DND-41 (cell line): ENCODE measurements around the gene ZSWIM4.

Source experiments
- ATAC-seq: fragments of 200-7000 bp; cut with Tn5 transposase; 3 replicates; pipeline ENCODE4 v1.9.1; 2021; ENCODE audit warnings: low read depth; ENCODE audit not compliant: insufficient read depth
- DNase-seq: peaks from one replicate; pipeline ENCODE4 v3.0.0-alpha.2; 2020
- H2AFZ ChIP-seq: 2 replicates; pipeline ENCODE4 v1.6.0; 2012; ENCODE audit warnings: low read depth, low read length
- H3K27ac ChIP-seq: 2 replicates; pipeline ENCODE4 v1.5.1; 2012; ENCODE audit warnings: low read length, inconsistent platforms
- H3K27me3 ChIP-seq: fragments of 200-600 bp; sonication (generic); 2 replicates; pipeline ENCODE4 v1.6.0; 2012; ENCODE audit warnings: low read length, mild to moderate bottlenecking, inconsistent platforms; ENCODE audit not compliant: insufficient read depth, poor library complexity
- H3K36me3 ChIP-seq: 2 replicates; pipeline ENCODE4 v1.5.1; 2012; ENCODE audit warnings: low read length, inconsistent platforms; ENCODE audit not compliant: insufficient read depth
- H3K4me1 ChIP-seq: 2 replicates; pipeline ENCODE4 v1.5.1; 2012; ENCODE audit warnings: mild to moderate bottlenecking, low read length; ENCODE audit not compliant: insufficient read depth
- H3K4me2 ChIP-seq: 2 replicates; pipeline ENCODE4 v1.6.0; 2012; ENCODE audit warnings: mild to moderate bottlenecking, moderate library complexity, low read length, inconsistent platforms; ENCODE audit not compliant: insufficient read depth
- H3K4me3 ChIP-seq, 2 experiments: fragments of 200-600 bp in 1 of 2; shearing (Covaris generic) in 1 of 2; 2 replicates each; pipeline ENCODE4 v1.5.1; 2012 to 2016; ENCODE audit warnings: inconsistent platforms in 2 of 2, low read length in 2 of 2, mild to moderate bottlenecking in 2 of 2, low read depth in 1 of 2, moderate library complexity in 1 of 2
- H3K79me2 ChIP-seq: 2 replicates; pipeline ENCODE4 v1.6.0; 2012; ENCODE audit warnings: low read length, inconsistent platforms; ENCODE audit not compliant: insufficient read depth
- H3K9ac ChIP-seq: 2 replicates; pipeline ENCODE4 v1.6.0; 2012; ENCODE audit warnings: low read depth, mild to moderate bottlenecking, inconsistent platforms, low read length, moderate library complexity
- H3K9me3 ChIP-seq: 2 replicates; pipeline ENCODE4 v1.5.1; 2012; ENCODE audit warnings: low read length, moderate library complexity, mild to moderate bottlenecking, inconsistent platforms; ENCODE audit not compliant: insufficient read depth, severe bottlenecking
- H4K20me1 ChIP-seq: 2 replicates; pipeline ENCODE4 v1.6.0; 2012; ENCODE audit warnings: low read length; ENCODE audit not compliant: insufficient read depth
- EZH2 ChIP-seq: IDR thresholded peaks from 3 replicates; pipeline ENCODE4 v1.6.1; 2012; ENCODE audit warnings: borderline replicate concordance, low read depth, mild to moderate bottlenecking, moderate library complexity, low read length, inconsistent platforms; ENCODE audit not compliant: severe bottlenecking
- TF ChIP-seq, protein P1 (sequence below): IDR thresholded peaks from 2 replicates; pipeline ENCODE4 v1.5.1; 2012; ENCODE audit warnings: borderline replicate concordance, low read length, moderate library complexity, mild to moderate bottlenecking; ENCODE audit not compliant: poor library complexity, severe bottlenecking; ENCODE audit errors: extremely low read depth

Gene ZSWIM4

DNA sequence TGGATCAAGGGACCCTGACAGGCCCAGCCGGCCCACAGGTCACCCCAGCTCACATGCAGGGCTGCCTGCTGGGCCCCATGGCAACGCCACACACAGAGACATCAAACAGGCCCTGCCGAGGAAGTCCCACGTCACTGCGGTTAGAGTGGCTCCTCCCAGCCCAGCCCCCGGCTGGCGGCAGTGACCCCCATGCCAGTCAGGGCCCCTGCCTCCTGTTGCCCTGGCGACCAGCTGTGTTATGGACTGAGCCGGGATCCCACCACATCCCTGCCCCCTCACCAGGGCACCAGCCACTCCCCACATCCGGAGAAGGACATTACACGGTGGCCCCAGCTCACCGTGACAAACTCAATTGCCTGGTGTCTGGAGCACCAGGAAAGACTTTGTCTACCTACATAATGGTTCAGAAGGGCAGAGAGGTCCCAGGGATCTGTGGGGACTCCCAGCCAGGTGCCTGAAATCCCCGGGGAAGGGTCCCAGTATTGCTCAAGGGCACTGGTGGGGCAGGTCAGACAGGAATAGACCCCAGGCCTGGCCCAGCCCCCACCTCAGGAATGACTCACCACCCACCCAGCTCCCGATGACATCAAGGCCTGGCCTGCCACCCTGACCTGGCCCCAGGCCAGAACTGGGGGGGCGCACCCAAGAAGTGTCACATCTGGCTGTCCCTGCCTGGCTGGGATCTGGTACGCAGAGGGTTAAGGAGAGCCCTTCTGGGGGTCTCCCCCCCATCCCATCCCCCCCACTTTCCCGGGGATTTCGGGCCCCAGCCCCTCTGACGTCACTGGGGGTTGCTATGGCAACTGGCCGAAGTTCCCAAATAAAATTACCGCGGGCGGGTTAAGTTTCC is 51.5 kb downstream of the ZSWIM4 start:
- TF ChIP-seq, protein P1, sequence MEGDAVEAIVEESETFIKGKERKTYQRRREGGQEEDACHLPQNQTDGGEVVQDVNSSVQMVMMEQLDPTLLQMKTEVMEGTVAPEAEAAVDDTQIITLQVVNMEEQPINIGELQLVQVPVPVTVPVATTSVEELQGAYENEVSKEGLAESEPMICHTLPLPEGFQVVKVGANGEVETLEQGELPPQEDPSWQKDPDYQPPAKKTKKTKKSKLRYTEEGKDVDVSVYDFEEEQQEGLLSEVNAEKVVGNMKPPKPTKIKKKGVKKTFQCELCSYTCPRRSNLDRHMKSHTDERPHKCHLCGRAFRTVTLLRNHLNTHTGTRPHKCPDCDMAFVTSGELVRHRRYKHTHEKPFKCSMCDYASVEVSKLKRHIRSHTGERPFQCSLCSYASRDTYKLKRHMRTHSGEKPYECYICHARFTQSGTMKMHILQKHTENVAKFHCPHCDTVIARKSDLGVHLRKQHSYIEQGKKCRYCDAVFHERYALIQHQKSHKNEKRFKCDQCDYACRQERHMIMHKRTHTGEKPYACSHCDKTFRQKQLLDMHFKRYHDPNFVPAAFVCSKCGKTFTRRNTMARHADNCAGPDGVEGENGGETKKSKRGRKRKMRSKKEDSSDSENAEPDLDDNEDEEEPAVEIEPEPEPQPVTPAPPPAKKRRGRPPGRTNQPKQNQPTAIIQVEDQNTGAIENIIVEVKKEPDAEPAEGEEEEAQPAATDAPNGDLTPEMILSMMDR, result no peak

DNA sequence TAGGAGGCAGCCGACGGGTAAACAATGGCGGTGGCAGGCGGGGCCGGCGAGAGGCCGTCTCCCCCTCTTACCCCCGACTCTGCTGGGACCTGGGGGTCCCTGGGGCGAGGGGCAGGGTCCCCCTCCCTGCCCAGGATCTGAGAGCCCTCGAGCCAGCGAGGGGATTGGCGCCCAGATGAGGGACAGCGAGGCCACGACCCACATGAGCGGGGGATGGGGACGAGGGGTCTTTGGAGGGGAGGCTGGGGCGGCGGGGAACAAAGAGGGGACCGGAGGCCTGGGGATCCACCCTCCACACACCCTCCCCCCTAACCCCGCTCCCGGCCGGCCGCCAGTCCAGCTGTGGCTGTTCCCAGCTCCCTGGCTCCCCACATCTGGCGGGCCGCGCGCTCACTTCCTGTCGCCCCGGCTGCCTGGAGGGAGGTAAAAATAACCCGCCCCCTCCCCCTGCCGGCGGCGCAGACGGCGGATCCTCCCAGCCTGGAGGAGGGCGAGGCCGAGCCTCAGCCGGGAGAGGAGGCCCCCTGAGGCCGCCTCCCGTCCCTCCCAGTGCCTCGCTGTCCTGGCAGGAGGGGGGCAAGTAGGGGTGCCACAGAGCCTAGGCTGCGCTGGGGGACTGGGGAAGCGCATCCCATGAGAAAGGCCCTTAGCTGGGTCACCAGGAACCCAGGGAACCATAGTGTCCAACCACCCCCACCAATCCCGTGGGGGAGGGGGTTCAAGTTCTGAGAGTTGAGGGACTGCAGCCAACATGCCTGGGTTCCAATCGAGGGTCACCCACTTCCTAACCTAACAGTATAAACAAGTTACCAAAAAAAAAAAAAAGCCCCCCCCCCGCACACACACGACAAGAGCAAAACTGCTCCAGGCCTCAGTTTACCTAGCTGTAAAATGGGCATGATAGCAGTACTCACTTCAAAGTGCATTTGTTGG is 52.4 kb downstream of the ZSWIM4 start:
- H3K36me3 ChIP-seq, result no peaks in the 10 kb centered on the region
- peak overlapping the region; percentile 70 for H2AFZ ChIP-seq
- H3K9ac ChIP-seq, result peak overlapping the region; percentile 56
- H3K4me1 ChIP-seq, result peaks cover 31% of the 10 kb centered on the region
- peak overlapping the region; percentile 7 to 57; a peak in 3 of 4 replicates for H3K4me3 ChIP-seq
- ATAC-seq, result peak; percentile 80
- TF ChIP-seq, protein P1, result peak; percentile 49
- TF ChIP-seq EZH2, result no peak
- peak; percentile 91 for DNase-seq
- H3K79me2 ChIP-seq, result no peaks in the 10 kb centered on the region
- no peaks in the 10 kb centered on the region for H3K9me3 ChIP-seq
- H3K4me2 ChIP-seq, result peak overlapping the region; percentile 75
- peak overlapping the region; percentile 57 for H3K27ac ChIP-seq
- H3K27me3 ChIP-seq, result peaks cover 8% of the 10 kb centered on the region
- no peaks in the 10 kb centered on the region for H4K20me1 ChIP-seq

More for the DNA sequence above, 51.5 kb downstream of the ZSWIM4 start:
- H3K36me3 ChIP-seq, result no peaks in the 10 kb centered on the region
- no peaks in the 10 kb centered on the region for H3K79me2 ChIP-seq
- H3K4me2 ChIP-seq, result peak overlapping the region; percentile 75
- peaks cover 17% of the 10 kb centered on the region for H3K27me3 ChIP-seq
- peak overlapping the region; percentile 56 for H3K9ac ChIP-seq
- DNase-seq (peak; percentile 91), ATAC-seq (peak; percentile 79)
- peak overlapping the region; percentile 7 to 57; a peak in 3 of 4 replicates for H3K4me3 ChIP-seq
- no peaks in the 10 kb centered on the region for H3K9me3 ChIP-seq
- H3K4me1 ChIP-seq, result peaks cover 37% of the 10 kb centered on the region
- H4K20me1 ChIP-seq, result no peaks in the 10 kb centered on the region
- peak overlapping the region; percentile 57 for H3K27ac ChIP-seq
- H2AFZ ChIP-seq, result peak overlapping the region; percentile 70

DNA sequence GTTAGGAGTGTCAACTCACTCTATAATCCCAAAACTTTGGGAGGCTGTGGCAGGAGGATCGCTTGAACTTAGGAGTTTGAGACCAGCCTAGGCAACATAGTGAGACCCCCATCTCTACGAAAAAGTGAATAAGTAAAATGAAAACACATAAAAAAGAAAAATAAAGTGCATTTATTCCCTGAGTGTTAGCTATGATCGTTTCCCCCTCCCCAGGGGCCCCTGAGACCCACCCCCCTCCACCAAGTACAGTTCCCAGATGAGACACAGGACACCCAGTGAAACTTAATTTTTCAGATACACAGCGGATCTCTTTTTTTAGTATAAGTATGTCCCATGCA is 53.1 kb downstream of the ZSWIM4 start:
- Histone ChIP-seq H3K9me3 (no peaks in the 10 kb centered on the region), H3K27ac (no peak overlapping the region), H3K79me2 (no peaks in the 10 kb centered on the region), H3K4me1 (peaks cover 26% of the 10 kb centered on the region), H3K9ac (no peak overlapping the region), H3K4me2 (no peak overlapping the region), H3K27me3 (peaks cover 2% of the 10 kb centered on the region), H3K36me3 (no peaks in the 10 kb centered on the region), H3K4me3 (no peak overlapping the region), H2AFZ (no peak overlapping the region), H4K20me1 (no peaks in the 10 kb centered on the region)
- no peak for ATAC-seq
- no peak for TF ChIP-seq EZH2
- TF ChIP-seq, protein P1, result no peak
- DNase-seq, result no peak
